Colonic mucosa (tissue), 4 donors: Measurements from ENCODE around the gene CD276. TPM values are rescaled to one million over a fixed set of nuclear protein-coding genes. Genes with fewer than 3 reads are reported as not detected.

Source experiments
- DNase-seq: peaks from one replicate; pipeline ENCODE4 v3.0.0-alpha.2; 2020
- H3K27ac ChIP-seq: fragments of 200-600 bp; one replicate; pipeline ENCODE4 v1.8.0; 2021
- H3K27me3 ChIP-seq: fragments of 200-600 bp; one replicate; pipeline ENCODE4 v1.8.0; 2021
- H3K36me3 ChIP-seq: fragments of 200-600 bp; one replicate; pipeline ENCODE4 v1.8.0; 2021
- H3K4me1 ChIP-seq: fragments of 200-600 bp; one replicate; pipeline ENCODE4 v1.8.0; 2021; ENCODE audit warnings: mild to moderate bottlenecking
- H3K4me3 ChIP-seq: fragments of 200-600 bp; one replicate; pipeline ENCODE4 v1.8.0; 2021
- H3K9ac ChIP-seq, 2 donors: one replicate each; pipeline ENCODE4 v1.7.0; 2013; ENCODE audit warnings: control low read depth in 2 of 2, low read depth in 2 of 2, low read length in 2 of 2
- H3K9me3 ChIP-seq: fragments of 200-600 bp; one replicate; pipeline ENCODE4 v1.8.0; 2021
- CTCF ChIP-seq: fragments of 200-600 bp; IDR thresholded peaks from one replicate; pipeline ENCODE4 v1.8.0; 2022; ENCODE audit warnings: antibody characterized with exemption, mild to moderate bottlenecking
- intact Hi-C: fragments of 100-400 bp; cut with DNase I; formaldehyde crosslinking; loops from one replicate; pipeline ENCODE4 v1.14.1; 2022
- total RNA-seq, 2 donors: library from RNA; stranded (reverse); fragmentation: NEBNext Ultra II Directional in 1 of 2; extraction: Animal tissue kit (Norgen Biotek cat#: 25700) in 1 of 2; gene quantifications; one replicate each; pipeline ENCODE4 v1.2.1, GENCODE V29; 2021
- donor health status: healthy.
- donor health status: DM: no; HTN: no; CAD: no.
- donor health status: DM: no; HTN: no; CAD: no.

Gene CD276
- total RNA-seq, 2 donors from 2014 or later: 45.2 to 49.9 TPM

DNA sequence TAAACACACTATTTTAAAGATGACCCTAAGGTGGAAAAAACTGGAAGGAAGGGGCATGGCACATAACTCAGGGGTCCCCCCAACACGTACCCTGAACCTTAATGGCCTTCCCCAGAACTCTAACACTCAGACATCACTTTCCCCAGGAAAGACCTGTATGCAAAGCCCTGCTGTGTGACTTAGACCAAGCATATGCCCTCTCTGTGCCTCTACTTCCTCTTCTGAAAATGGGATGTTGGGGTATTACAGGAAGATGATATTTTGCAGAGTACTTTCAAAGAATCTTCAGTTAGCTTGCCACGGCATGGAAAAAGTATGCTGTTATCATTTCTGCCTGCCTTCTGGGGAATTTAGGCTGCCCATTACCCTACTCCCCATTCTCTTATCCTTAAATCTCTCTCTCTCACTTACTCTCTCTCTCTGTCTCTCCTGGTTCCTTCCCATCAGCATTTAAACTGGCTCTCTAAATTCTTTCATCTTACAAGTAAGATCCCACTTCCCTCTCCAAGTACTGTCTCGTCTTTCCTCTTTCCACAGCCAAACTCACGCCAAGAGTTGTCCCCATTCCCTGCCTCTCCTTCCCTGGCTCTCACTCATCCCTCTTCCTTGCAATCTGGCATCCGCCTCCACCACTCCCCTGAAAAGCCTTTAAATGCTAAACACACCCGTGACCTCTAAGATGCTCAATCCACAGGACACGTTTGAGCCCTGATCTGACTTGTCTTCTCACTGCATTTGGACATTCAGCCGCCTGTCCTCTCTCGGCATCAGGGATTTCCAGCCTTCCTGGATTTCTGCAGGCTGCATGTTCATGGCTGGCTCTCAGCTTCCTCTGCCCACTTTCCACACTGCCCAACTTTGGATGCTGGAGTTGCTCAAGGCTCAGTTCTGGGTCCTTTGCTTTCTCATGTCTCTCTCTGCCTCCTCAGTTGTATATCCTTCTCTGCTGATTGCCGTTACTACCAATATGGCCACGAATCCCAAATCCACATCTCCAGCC is 76.4 kb downstream of the CD276 start:
- Histone ChIP-seq H3K9me3 (no peaks in the 10 kb centered on the region), H3K27ac (no peak overlapping the region), H3K4me1 (no peaks in the 10 kb centered on the region), H3K27me3 (no peaks in the 10 kb centered on the region), H3K9ac (no peak overlapping the region), H3K36me3 (no peaks in the 10 kb centered on the region), H3K4me3 (no peak overlapping the region)
- DNase-seq: no peak
- no peak for TF ChIP-seq CTCF
- intact Hi-C loops: no loop called here

GRCh38 chr15:73763931-73764330 is 79.7 kb downstream of the CD276 start:
- Histone ChIP-seq H3K27ac (no peak overlapping the region), H3K36me3 (no peaks in the 10 kb centered on the region), H3K9ac (no peak overlapping the region), H3K4me3 (no peak overlapping the region), H3K9me3 (no peaks in the 10 kb centered on the region), H3K4me1 (no peaks in the 10 kb centered on the region), H3K27me3 (no peaks in the 10 kb centered on the region)
- no peak for DNase-seq
- intact Hi-C loops: no loop called here
- TF ChIP-seq CTCF: no peak

Other genes with a start within 250 kb of the CD276 start
- not detected for gene REC114, start 241.2 kb upstream of the CD276 start, total RNA-seq
- gene NPTN, start 51.0 kb upstream of the CD276 start, total RNA-seq: 100 to 1,000 TPM; 111 to 159 TPM
- gene INSYN1, start 69.0 kb downstream of the CD276 start, total RNA-seq: under 1 TPM; 0.32 to 0.58 TPM
- not detected for gene TBC1D21, start 189.2 kb downstream of the CD276 start, total RNA-seq
- 1 to 10 TPM; 2.3 to 6.9 TPM for gene LOXL1, start 242.1 kb downstream of the CD276 start, total RNA-seq